HepG2 (cell line): ENCODE results near the gene GUCA2B.

Experiments used
- ETV5 ChIP-seq: IDR thresholded peaks from 2 replicates; pipeline ENCODE4 v1.6.1; 2018; ENCODE audit warnings: missing biosample characterization, missing genetic modification reagents, inconsistent platforms, borderline replicate concordance
- HMGA1 ChIP-seq: sonication (generic); formaldehyde crosslinking; conservative IDR thresholded peaks from 2 replicates; pipeline ENCODE4 v1.4.0; 2020; ENCODE audit warnings: missing genetic modification reagents
- TCF7 ChIP-seq: sonication (generic); IDR thresholded peaks from 2 replicates; pipeline ENCODE4 v1.6.1; 2016; ENCODE audit warnings: antibody characterized with exemption, low read depth
- ZNF768 ChIP-seq: sonication (generic); formaldehyde crosslinking; IDR thresholded peaks from 2 replicates; pipeline ENCODE4 v1.4.0; 2020; ENCODE audit warnings: missing genetic modification reagents

GRCh38 chr1:42164551-42165420, 11.6 kb downstream of the GUCA2B start, which contains the start of gene GUCA2A:
- TF ChIP-seq TCF7 (no peak), ZNF768 (CRISPR knock-in tag) (no peak), ETV5 (no peak), HMGA1 (CRISPR knock-in tag) (no peak)
